Measurements from ENCODE around the gene ARHGEF9.
"Not testable (repeated sequence)": the region's sequence is repeated elsewhere in the genome, so short reads cannot be mapped to it uniquely, and the experiment has no call there.

- TF ChIP-seq POLR2AphosphoS5 (IDR thresholded peaks at IDR 0.05); SMC3 (conservative IDR thresholded peaks at IDR 0.05; ENCODE audit: poor library complexity): not testable (repeated sequence)
Measured at GRCh38 chrX:63645748-63646147, 139.3 kb downstream of the ARHGEF9 start.

Data from neural cell (in vitro differentiated cells).